ENCODE results near the gene CWC27.

The CWC27 gene, protein sequence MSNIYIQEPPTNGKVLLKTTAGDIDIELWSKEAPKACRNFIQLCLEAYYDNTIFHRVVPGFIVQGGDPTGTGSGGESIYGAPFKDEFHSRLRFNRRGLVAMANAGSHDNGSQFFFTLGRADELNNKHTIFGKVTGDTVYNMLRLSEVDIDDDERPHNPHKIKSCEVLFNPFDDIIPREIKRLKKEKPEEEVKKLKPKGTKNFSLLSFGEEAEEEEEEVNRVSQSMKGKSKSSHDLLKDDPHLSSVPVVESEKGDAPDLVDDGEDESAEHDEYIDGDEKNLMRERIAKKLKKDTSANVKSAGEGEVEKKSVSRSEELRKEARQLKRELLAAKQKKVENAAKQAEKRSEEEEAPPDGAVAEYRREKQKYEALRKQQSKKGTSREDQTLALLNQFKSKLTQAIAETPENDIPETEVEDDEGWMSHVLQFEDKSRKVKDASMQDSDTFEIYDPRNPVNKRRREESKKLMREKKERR

DNA sequence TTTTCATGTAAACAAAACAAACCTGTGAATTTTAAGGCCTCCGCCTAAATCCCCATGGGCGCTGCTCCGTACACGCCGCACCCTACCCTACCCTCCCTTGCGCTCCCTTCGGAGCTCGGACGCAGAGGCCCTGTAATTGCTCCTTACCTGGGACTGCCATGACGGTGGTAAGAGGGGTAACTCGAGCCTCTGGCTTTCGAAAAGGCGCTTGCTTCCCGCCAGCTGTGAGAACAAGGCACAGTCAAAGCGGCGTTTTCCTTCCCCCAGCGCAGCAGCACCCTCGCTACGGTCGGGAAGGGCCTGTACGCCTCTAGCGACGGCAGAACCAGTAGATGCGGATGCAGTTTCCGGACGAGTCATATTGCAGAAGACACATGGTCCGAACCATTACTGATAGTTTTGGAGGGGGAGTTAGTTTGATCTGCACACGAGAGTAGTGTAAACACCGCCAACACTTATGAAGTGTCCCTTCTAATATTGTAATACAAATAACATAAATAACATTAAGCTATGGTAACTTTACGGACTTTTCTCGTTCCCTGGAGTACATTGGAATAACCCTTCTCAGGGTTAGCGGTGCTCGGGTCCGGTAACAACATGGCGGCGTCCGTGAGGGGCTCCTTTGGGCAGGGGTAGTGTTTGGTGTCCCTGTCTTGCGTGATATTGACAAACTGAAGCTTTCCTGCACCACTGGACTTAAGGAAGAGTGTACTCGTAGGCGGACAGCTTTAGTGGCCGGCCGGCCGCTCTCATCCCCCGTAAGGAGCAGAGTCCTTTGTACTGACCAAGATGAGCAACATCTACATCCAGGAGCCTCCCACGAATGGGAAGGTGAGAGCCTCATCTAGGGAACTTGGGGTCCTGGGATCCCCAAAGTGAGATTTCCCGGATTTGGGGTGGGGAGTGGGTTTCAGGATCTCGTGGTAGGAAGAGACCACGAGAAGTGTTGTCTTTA, at the start of gene CWC27, which contains the start of gene SREK1IP1:
CWC27 (plus strand) TSS at position 573 of the 955 bp plus-strand sequence; CDS start at position 790, 217 bp downstream.
SREK1IP1 (minus strand) TSS at position 334 of the 955 bp plus-strand sequence; CDS start at position 160, 174 bp downstream.
- peak; percentile 84 for DNase-seq

DNA sequence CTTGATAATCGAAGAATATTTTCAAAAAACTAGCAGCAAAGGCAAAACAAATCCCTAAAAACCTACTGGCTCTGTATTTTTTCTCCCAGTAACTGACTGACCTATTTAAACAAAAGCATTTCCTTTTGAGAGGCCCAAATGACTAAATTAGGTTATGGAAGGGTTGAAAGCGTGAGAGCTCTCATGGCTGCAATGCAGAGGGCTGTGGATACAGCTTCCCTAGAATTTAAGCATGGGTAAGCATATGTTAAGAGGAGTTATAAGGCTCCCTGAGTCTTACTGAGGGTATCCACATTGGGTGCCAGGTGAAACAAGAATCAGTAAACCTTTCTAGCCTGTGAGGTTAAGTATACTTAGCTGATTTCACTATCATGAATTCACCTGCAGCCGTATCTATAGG, 46.1 kb upstream of the CWC27 start:
- no peak for DNase-seq

DNA sequence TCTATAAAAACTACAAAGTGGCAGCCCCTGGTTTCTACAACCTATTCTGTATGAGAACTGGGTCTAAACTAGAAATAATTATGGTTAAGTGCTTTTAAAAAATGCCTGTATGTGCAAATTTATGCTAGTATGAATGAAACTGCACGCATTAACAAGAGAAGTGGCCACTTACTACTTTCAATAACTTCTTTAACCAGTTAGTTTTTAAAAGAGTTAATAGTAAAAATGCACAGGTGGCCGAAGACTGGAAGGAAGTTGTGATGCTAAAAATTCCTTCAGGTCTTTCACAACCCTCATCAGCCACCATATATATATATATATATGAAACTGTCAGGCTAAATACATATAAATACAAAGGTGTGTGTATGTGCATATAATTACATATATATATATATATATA, 41.6 kb upstream of the CWC27 start:
- no peak for DNase-seq

- no peak for DNase-seq
These were observed 26.3 kb upstream of the CWC27 start for GRCh38 chr5:64742411-64742810.

DNA sequence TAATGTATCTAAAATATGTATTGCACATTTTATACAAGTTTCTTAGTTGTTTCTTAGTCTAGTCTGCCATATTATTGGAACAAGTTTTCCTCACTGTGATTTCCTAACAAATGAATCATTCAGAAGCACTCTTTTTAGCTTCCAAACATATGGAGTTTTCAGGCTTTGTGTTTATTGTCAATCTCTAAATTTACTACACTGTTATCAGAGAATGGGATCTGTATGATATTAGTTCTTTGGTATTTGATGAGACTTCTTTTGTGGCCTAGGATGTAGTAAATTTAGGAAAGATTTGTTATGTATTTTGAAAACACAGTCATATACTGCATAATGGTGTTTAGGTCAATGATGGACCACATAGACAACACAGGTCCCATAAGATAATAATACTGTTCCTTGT, 25.9 kb upstream of the CWC27 start:
- no peak for DNase-seq

DNA sequence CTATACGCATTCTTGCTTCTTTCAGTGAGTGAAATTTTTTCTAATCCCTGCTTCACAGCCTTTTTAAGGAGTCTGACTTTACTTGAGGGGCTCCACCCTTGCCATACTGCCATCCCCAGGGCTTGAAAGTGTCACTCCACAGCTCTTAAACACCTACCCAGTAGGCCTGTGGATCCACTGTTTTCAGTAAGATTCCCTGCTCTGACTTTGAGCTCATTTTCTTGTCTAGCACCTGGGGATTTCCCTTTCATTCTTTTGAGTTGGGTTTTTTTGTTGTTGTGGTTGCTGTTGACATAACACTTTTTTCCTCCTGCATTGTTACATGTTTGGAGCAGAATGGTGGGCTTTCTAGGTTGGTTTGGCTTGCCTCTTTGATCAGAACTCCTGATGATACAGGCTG, 23.8 kb upstream of the CWC27 start:
- no peak for DNase-seq

DNA sequence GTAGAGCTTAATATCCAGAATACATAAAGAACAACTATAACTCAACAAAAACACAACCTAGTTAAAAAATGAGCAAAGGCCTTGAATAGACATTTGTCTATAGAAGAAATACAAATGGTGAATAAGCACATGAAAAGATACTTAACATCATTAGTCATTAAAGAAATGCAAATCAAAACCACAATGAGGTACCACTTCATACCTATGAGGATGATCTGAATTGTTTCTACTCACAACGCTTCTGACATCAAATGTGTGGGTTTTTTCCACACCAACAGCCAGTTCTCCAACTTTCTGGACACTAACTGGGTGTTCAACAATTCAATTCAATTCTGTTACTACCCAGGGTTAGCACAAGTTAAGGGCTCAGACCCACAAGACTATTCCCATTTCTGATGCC, 22.3 kb upstream of the CWC27 start:
- no peak for DNase-seq

DNA sequence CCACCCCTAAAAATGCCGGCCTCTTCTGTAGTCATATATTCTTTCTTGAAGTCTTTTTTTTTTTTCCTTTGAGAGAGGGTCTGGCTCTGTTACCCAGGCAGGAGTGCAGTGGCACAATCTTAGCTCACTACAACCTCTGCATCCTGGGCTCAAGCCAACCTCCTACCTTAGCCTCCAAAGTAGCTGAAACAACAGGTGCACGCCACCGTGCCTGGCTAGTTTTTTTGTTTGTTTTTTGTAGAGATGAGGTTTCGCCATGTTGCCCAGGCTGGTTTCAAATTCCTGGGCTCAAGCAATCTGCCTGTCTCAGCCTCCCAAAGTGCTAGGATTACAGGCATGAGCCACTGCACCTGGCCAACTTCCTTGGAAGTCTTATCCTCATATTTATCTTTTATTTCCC, 19.3 kb upstream of the CWC27 start:
- no peak for DNase-seq

DNA sequence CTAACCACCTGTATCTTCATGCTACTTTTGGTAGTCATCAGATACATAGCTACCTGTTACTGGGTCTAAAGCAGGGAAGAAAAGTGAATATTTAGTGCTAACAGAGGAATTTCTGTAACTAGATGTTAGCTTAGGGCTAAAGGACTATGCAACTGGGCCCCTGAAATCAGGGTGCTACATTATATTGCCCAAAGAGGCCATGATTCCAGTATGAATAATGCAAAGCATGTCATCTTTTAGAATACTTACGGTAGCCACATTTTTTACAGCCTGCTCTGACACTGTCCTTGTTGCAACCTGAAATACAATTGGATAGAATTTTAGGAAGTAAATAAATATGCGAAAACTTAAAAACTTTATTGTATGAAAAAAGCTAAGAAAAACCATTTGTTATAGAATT, 14.7 kb upstream of the CWC27 start:
- DNase-seq, result no peak

- DNase-seq, result no peak
These were observed 9.8 kb upstream of the CWC27 start for GRCh38 chr5:64758901-64759300.

GRCh38 chr5:64759960-64760660, 8.6 kb upstream of the CWC27 start:
- DNase-seq, result no peak

- no peak for DNase-seq
These were observed 4.7 kb upstream of the CWC27 start for GRCh38 chr5:64763948-64764503.

GRCh38 chr5:64765804-64766504, 2.8 kb upstream of the CWC27 start:
- DNase-seq, result peak; percentile 1

- no peak for DNase-seq
These were observed 1.8 kb upstream of the CWC27 start for GRCh38 chr5:64766941-64767340.

DNA sequence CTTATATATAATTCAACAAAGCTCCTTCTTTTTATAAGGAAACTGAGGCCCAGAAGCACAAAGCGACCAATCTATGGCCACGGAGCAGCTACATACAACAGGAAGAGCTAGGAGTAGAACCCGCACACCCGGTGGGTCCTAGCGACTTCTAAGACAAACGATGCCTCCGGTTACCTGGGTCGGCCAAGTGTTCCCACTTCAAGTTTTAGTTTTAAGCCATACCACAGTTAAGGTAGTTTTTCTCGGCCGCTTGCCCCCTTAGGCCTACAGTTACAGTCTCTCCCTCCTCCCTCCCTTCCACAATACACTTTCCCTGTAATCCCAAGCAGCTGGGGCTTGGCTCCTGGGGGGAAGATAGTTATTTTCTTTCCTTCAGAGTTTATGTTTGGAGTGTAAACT, 772 bp upstream of the CWC27 start:
- no peak for DNase-seq

DNA sequence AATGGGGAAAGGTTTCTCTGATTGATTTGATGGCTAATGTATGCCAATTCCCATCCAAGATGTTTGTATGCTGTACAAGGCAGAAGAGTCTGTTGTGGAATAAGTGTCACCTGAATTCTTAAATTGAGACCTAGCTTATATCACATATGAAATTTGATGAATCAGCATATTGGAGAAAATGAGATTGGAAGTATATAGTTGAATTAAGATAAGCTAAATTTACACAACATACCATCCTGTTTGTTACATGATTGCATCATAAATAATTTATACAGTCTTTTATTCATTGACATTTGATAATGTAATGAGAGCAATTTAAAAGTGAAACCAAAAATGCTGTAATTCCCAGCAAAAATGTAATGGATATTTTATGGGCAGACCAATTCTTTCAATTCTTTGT, 1.1 kb downstream of the CWC27 start:
- DNase-seq, result no peak

DNA sequence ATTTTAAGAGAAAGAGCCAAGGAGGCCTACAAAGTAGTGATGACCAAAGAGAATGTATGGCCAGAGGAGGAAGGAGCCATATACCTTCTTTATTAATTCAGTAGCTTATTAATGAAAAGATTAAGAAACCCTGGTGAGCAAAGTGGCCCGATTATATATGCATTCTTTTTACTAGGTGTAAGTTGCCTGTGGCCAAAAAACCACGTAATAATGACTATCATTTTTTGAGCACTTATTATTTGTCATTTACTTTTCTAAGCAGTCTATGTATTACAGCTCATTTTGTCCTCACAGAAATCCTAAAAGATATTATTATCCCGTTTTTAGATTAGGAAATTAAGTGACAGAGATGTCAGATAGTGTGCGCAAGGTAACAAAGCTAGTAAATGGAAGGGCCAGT, 3.0 kb downstream of the CWC27 start:
- no peak for DNase-seq

DNA sequence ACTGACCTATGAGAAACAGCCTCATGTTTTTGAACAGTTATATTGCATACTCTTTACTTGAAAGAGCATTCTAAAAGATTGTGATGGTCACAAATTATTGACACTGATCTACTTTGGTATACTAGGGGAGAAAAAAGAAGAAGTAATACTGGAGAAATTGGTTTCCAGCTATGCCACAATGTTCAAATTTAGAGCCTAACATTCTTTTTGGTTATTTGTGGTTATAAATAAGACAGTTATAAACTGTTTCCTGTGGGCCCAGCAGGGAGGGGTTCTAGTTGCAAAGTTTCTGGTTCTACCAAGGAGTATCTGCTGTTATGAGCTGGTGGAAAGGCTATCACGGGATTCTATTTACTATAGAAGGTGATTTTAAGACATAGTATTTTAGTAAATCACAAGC, 4.8 kb downstream of the CWC27 start:
- DNase-seq, result no peak

DNA sequence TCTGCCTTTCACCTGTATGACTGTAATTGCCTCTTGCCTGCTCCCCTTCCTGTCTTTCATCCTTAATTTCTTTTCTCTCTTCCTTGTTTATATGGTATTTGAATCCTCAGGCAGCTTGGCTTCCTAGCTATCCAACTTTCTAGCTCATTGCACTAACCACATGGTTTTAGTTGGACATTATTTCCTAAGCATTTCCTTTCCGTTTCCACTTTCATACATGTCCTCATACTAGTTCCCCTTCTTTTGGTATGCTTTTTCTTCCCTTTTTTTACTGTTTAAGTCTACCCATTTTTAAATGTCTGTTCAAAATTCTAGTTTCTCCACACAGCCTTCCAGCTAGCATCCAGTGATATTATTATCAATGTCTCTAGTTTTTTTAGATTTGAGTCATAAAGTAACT, 6.6 kb downstream of the CWC27 start:
- DNase-seq, result no peak

DNA sequence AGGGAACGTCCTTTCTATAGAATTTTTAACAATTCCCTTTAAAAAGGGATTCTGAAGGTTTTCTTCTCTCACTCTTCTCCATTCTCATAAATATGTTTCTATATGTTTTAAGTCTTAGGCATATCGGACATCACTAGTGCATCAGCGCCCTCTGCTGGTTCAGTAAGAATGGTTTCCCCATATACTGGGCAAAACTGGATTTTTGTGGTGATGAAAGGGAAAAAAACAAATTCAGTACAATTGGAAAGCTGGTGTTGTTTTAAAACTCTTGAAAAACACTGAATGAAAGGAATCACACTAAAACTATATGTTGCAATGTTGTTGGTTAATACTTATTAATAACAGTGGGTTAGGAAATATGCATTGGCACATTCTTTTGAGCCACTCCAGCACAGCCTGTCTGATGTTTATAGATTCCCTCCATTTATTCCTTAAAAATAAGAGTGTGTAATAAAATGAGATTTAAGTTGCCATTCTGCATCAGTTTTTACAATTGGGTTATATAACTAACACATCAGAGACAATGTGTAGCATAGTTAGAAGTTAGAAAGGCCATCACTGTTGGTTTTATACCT, 15.8 kb downstream of the CWC27 start:
- peak; percentile 26 for DNase-seq

DNA sequence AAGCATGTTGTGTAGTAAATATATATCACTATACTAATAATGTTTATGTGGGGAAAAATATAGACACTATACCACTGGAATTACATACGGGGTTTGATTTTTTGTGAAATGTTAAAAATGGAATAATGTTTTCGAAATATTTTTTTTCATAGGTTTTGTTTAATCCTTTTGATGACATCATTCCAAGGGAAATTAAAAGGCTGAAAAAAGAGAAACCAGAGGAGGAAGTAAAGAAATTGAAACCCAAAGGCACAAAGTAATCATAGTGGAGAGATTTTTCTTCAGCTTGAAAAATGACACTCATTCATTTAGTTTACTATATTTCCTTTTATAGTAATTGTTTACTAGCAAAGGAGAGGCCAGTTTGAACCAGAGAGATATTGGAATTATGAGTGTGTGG, 17.6 kb downstream of the CWC27 start:
- DNase-seq, result no peak

DNA sequence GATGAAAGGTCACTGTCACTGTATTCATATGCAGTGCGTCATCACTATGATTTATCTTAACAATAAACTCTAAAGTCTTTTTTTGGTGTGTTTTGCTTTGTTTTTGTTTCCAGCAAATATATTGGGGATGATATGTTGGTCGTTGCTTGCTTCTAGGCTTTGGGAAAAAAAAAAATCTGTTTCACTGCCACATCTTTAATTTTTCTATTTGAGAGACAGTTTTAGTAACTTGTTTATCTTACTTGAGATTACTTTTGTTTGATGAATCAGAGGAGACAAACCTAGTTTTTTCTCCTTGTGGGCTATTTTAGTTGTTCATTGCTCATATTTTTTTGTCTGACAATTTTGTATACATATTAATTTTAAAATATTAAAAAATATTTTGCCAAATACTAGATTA, 19.4 kb downstream of the CWC27 start:
- DNase-seq, result no peak
